Heart left ventricle (tissue), 13 donors: ENCODE measurements around the gene VSX2.

ENCODE experiments used
- POLR2A ChIP-seq, 2 donors: fragments of 450-650 bp; IDR thresholded peaks; one replicate each; pipeline ENCODE4 v1.6.1; 2017; ENCODE audit warnings: antibody characterized with exemption in 2 of 2, mild to moderate bottlenecking in 2 of 2, moderate library complexity in 2 of 2
- TF ChIP-seq, protein P1 (sequence below), 12 donors: fragments of 200-600 bp; sonication (generic) in 4 of 12; IDR thresholded peaks; one replicate each; pipeline versions ENCODE4 v1.5.0 to v1.8.0; 2018 to 2022; ENCODE audit warnings: antibody characterized with exemption in 12 of 12, mild to moderate bottlenecking in 5 of 12
- donor health status: ischemic (EF 13 %, LVEDD 7.1; RV severe dilation, severe dysfunction).
- donor health status: DM: no; HTN: yes; CAD: no.
- donor health status: DM: no; HTN: no; CAD: no.
- donor health status: ischemic (EF 25% LVEDD 6.9; RV normal size, moderate dysfunction).
- donor health status: ischemic (EF 25% LVEDD 5.7; RV mildly dilated, moderate dysfunction).
- donor health status: ischemic (EF 35%, LVEDD 5.7; RV mildly dilated, moderate dysfunction).
- donor health status: nonischemic (EF 11% LVEDD 7.7; RV severe dilation, severe dysfunction).
- donor health status: DM: yes; HTN: yes; CAD: no.
- donor health status: PGD.
- donor health status: ischemic (EF 29% LVEDD 5.4; RV normal size, mild dysfunction).
- donor health status: nonischemic (EF 23%, LVEDD 6.1; RV moderate dilation, normal function).

DNA sequence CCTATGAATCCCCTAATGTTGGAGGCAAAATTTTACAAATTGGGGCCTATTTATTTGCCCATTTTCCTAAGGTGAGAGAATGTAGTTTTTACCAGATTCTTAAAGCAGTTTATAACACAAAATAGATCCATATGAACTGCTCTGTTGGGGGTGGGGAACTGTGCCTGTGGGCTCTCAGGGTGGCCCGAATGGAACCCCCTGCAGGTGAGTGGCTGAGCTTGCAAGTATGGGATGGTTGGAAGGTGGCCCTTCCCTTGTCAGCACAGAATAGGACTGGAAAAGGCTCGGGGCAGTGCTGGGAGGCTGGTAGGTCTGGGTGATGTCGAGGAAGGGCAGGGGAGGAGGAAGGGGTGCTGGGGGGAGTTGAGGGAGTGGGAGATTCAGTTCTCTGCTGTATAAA is 4.9 kb downstream of the VSX2 start:
- TF ChIP-seq, protein P1, sequence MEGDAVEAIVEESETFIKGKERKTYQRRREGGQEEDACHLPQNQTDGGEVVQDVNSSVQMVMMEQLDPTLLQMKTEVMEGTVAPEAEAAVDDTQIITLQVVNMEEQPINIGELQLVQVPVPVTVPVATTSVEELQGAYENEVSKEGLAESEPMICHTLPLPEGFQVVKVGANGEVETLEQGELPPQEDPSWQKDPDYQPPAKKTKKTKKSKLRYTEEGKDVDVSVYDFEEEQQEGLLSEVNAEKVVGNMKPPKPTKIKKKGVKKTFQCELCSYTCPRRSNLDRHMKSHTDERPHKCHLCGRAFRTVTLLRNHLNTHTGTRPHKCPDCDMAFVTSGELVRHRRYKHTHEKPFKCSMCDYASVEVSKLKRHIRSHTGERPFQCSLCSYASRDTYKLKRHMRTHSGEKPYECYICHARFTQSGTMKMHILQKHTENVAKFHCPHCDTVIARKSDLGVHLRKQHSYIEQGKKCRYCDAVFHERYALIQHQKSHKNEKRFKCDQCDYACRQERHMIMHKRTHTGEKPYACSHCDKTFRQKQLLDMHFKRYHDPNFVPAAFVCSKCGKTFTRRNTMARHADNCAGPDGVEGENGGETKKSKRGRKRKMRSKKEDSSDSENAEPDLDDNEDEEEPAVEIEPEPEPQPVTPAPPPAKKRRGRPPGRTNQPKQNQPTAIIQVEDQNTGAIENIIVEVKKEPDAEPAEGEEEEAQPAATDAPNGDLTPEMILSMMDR (IDR thresholded peaks at IDR 0.05) = no peak
- no peak for TF ChIP-seq POLR2A (IDR thresholded peaks at IDR 0.05)
